ENCODE results near the gene ZNF714. TPM values are rescaled to one million over a fixed set of nuclear protein-coding genes. Genes with fewer than 3 reads are reported as not detected.

ZNF714 gene
- total and polyA plus RNA-seq, 9 of the 15 experiments (the other 6 are each of a cell fraction or from before 2014, with no cell fraction given), result 16.2 to 40.8 (median 28.9) TPM

- TF ChIP-seq, protein P1, sequence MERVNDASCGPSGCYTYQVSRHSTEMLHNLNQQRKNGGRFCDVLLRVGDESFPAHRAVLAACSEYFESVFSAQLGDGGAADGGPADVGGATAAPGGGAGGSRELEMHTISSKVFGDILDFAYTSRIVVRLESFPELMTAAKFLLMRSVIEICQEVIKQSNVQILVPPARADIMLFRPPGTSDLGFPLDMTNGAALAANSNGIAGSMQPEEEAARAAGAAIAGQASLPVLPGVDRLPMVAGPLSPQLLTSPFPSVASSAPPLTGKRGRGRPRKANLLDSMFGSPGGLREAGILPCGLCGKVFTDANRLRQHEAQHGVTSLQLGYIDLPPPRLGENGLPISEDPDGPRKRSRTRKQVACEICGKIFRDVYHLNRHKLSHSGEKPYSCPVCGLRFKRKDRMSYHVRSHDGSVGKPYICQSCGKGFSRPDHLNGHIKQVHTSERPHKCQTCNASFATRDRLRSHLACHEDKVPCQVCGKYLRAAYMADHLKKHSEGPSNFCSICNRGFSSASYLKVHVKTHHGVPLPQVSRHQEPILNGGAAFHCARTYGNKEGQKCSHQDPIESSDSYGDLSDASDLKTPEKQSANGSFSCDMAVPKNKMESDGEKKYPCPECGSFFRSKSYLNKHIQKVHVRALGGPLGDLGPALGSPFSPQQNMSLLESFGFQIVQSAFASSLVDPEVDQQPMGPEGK (CRISPR knock-in tag; IDR thresholded peaks at IDR 0.05; ENCODE audit: borderline replicate concordance), result no peak
- TF ChIP-seq TARDBP (IDR thresholded peaks at IDR 0.05) (no peak), IRF1 (CRISPR knock-in tag; IDR thresholded peaks at IDR 0.05; ENCODE audit: borderline replicate concordance) (no peak), FOXM1 (IDR thresholded peaks at IDR 0.05; ENCODE audit: low read depth) (peak; percentile 46; the same call in 1 of the 2 replicates), FOXM1 (CRISPR knock-in tag; IDR thresholded peaks at IDR 0.05; ENCODE audit: low read depth) (no peak), ZNF785 (CRISPR knock-in tag; IDR thresholded peaks at IDR 0.05) (no peak), MTF1 (CRISPR knock-in tag; IDR thresholded peaks at IDR 0.05; ENCODE audit: borderline replicate concordance) (no peak), FOXA3 (CRISPR knock-in tag; conservative IDR thresholded peaks at IDR 0.05 in 1 of 2, IDR thresholded peaks at IDR 0.05 in 1 of 2) (no peak), KAT8 (IDR thresholded peaks at IDR 0.05; ENCODE audit: low read depth) (peak; percentile 76; the same call in 1 of the 2 replicates), TAF7 (tag; IDR thresholded peaks at IDR 0.05) (peak; percentile 42; the same call in 1 of the 2 replicates), FOXK1 (CRISPR knock-in tag; IDR thresholded peaks at IDR 0.05; ENCODE audit: borderline replicate concordance) (no peak), SREBF2 (CRISPR knock-in tag; IDR thresholded peaks at IDR 0.05) (no peak), TOE1 (IDR thresholded peaks at IDR 0.05; ENCODE audit: borderline replicate concordance) (peak; percentile 43; the same call in 1 of the 2 replicates), TOE1 (CRISPR knock-in tag; IDR thresholded peaks at IDR 0.05; ENCODE audit: borderline replicate concordance, low read depth) (no peak)
- TF ChIP-seq, protein P2, sequence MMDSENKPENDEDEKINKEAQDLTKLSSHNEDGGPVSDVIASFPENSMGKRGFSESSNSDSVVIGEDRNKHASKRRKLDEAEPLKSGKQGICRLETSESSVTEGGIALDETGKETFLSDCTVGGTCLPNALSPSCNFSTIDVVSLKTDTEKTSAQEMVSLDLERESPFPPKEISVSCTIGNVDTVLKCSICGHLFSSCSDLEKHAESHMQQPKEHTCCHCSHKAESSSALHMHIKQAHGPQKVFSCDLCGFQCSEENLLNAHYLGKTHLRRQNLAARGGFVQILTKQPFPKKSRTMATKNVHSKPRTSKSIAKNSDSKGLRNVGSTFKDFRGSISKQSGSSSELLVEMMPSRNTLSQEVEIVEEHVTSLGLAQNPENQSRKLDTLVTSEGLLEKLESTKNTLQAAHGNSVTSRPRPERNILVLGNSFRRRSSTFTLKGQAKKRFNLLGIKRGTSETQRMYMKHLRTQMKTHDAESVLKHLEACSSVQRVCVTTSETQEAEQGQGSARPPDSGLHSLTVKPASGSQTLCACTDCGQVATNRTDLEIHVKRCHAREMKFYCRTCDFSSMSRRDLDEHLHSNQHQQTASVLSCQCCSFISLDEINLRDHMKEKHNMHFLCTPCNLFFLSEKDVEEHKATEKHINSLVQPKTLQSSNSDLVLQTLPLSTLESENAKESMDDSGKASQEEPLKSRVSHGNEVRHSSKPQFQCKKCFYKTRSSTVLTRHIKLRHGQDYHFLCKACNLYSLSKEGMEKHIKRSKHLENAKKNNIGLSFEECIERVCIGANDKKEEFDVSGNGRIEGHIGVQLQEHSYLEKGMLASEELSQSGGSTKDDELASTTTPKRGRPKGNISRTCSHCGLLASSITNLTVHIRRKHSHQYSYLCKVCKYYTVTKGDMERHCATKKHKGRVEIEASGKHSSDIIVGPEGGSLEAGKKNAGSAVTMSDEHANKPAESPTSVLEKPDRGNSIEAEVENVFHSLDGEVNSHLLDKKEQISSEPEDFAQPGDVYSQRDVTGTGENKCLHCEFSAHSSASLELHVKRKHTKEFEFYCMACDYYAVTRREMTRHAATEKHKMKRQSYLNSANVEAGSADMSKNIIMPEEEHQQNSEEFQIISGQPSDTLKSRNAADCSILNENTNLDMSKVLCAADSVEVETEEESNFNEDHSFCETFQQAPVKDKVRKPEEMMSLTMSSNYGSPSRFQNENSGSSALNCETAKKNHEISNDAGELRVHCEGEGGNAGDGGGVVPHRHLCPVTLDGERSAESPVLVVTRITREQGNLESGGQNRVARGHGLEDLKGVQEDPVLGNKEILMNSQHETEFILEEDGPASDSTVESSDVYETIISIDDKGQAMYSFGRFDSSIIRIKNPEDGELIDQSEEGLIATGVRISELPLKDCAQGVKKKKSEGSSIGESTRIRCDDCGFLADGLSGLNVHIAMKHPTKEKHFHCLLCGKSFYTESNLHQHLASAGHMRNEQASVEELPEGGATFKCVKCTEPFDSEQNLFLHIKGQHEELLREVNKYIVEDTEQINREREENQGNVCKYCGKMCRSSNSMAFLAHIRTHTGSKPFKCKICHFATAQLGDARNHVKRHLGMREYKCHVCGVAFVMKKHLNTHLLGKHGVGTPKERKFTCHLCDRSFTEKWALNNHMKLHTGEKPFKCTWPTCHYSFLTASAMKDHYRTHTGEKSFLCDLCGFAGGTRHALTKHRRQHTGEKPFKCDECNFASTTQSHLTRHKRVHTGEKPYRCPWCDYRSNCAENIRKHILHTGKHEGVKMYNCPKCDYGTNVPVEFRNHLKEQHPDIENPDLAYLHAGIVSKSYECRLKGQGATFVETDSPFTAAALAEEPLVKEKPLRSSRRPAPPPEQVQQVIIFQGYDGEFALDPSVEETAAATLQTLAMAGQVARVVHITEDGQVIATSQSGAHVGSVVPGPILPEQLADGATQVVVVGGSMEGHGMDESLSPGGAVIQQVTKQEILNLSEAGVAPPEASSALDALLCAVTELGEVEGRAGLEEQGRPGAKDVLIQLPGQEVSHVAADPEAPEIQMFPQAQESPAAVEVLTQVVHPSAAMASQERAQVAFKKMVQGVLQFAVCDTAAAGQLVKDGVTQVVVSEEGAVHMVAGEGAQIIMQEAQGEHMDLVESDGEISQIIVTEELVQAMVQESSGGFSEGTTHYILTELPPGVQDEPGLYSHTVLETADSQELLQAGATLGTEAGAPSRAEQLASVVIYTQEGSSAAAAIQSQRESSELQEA (IDR thresholded peaks at IDR 0.05; ENCODE audit: low read depth), result no peak
These were observed at the start of gene ZNF714 (continued) for GRCh38 chr19:21082011-21082975.

All from K562 (cell line).